Gastroesophageal sphincter (tissue), 4 donors: ENCODE data around the gene ANAPC2. TPM values are rescaled to one million over a fixed set of nuclear protein-coding genes. Genes with fewer than 3 reads are reported as not detected.

Experiments used
- ATAC-seq: fragments of 150-250 bp; one replicate; pipeline ENCODE4 v1.9.1; 2016; ENCODE audit warnings: mild to moderate bottlenecking, moderate library complexity
- H3K27ac ChIP-seq, 4 donors: fragments of 200-600 bp; sonication (generic) in 3 of 4; 1 replicate in 3 of 4; 2 replicates in 1 of 4; pipeline ENCODE4 v1.5.1; 2016 to 2019
- H3K27me3 ChIP-seq: fragments of 200-600 bp; sonication (generic); one replicate; pipeline ENCODE4 v1.5.1; 2019
- H3K36me3 ChIP-seq, 2 donors: fragments of 200-600 bp; sonication (generic); one replicate each; pipeline ENCODE4 v1.5.1; 2019; ENCODE audit warnings: control low read depth in 1 of 2
- H3K4me1 ChIP-seq, 3 donors: fragments of 200-600 bp; sonication (generic); 1 replicate in 2 of 3; 2 replicates in 1 of 3; pipeline ENCODE4 v1.5.1; 2016 to 2019; ENCODE audit warnings: control low read depth in 2 of 3
- H3K4me3 ChIP-seq, 2 donors: fragments of 200-600 bp; sonication (generic); one replicate each; pipeline ENCODE4 v1.5.1; 2019; ENCODE audit warnings: mild to moderate bottlenecking in 1 of 2, moderate library complexity in 1 of 2
- H3K9me3 ChIP-seq, 3 donors: fragments of 200-600 bp; sonication (generic); one replicate each; pipeline ENCODE4 v1.5.1; 2017 to 2019; ENCODE audit warnings: control low read depth in 2 of 3
- EP300 ChIP-seq: sonication (generic); formaldehyde crosslinking; IDR thresholded peaks from one replicate; pipeline ENCODE4 v1.6.1; 2017; ENCODE audit warnings: antibody characterized with exemption, mild to moderate bottlenecking
- POLR2A ChIP-seq, 2 donors: fragments of 450-650 bp; IDR thresholded peaks; one replicate each; pipeline ENCODE4 v1.6.1; 2017; ENCODE audit warnings: antibody characterized with exemption in 2 of 2, mild to moderate bottlenecking in 2 of 2, moderate library complexity in 1 of 2
- POLR2AphosphoS5 ChIP-seq: sonication (generic); formaldehyde crosslinking; IDR thresholded peaks from one replicate; pipeline ENCODE4 v1.6.1; 2017; ENCODE audit warnings: antibody characterized with exemption
- WGBS, 2 donors: methylation state at CpG; one replicate each; pipeline ENCODE4 v1.1.5; 2018; ENCODE audit warnings: low coverage in 1 of 2; 5-methylcytosine and 5-hydroxymethylcytosine counted together
- total RNA-seq, 4 donors: library from RNA; depleted of rRNA; stranded (reverse); fragments of >200 nt; gene quantifications; one replicate each; pipeline ENCODE4 v1.1.0, GENCODE V29; 2016
- TF ChIP-seq, protein P1 (sequence below), 4 experiments: fragments of 200-600 bp in 2 of 4; fragments of 450-650 bp in 2 of 4; sonication (generic) in 1 of 4; IDR thresholded peaks; one replicate each; pipeline ENCODE4 v1.5.1; 2017 to 2019; ENCODE audit warnings: antibody characterized with exemption in 4 of 4, mild to moderate bottlenecking in 2 of 4, moderate library complexity in 2 of 4

ANAPC2 gene
- total RNA-seq, 4 donors from 2014 or later: 11.9 to 32.1 (median 23.7) TPM

- H3K4me1 ChIP-seq: peaks cover 6 to 71% (median 36%) of the 10 kb centered on the region in 3 donors
- no peaks in the 10 kb centered on the region for H3K9me3 ChIP-seq
- TF ChIP-seq EP300: no peak
- no peak for TF ChIP-seq POLR2A (IDR thresholded peaks at IDR 0.05)
- no peak for TF ChIP-seq POLR2AphosphoS5
- TF ChIP-seq, protein P1, sequence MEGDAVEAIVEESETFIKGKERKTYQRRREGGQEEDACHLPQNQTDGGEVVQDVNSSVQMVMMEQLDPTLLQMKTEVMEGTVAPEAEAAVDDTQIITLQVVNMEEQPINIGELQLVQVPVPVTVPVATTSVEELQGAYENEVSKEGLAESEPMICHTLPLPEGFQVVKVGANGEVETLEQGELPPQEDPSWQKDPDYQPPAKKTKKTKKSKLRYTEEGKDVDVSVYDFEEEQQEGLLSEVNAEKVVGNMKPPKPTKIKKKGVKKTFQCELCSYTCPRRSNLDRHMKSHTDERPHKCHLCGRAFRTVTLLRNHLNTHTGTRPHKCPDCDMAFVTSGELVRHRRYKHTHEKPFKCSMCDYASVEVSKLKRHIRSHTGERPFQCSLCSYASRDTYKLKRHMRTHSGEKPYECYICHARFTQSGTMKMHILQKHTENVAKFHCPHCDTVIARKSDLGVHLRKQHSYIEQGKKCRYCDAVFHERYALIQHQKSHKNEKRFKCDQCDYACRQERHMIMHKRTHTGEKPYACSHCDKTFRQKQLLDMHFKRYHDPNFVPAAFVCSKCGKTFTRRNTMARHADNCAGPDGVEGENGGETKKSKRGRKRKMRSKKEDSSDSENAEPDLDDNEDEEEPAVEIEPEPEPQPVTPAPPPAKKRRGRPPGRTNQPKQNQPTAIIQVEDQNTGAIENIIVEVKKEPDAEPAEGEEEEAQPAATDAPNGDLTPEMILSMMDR (IDR thresholded peaks at IDR 0.05): no peak
- H3K4me3 ChIP-seq: peak overlapping the region; percentile 63 to 75
- peaks cover 0 to 68% of the 10 kb centered on the region in 2 donors for H3K36me3 ChIP-seq
- 87% methylated on average over 4 of the region's 15 CpGs; no CpG with 5 or more reads in 1 of the 2 donors for WGBS, 2 donors
- ATAC-seq: no peak
- no peaks in the 10 kb centered on the region for H3K27me3 ChIP-seq
- peak overlapping the region in 1 of 4 donors; percentile 97 for H3K27ac ChIP-seq
Observed at GRCh38 chr9:137187386-137187785, 974 bp downstream of the ANAPC2 start.

GRCh38 chr9:137186385-137186784 lies 2.0 kb downstream of the ANAPC2 start:
- no peak overlapping the region for H3K27ac ChIP-seq
- peak overlapping the region in 1 of 2 donors; percentile 75 for H3K4me3 ChIP-seq
- no peak for TF ChIP-seq POLR2AphosphoS5
- TF ChIP-seq EP300: no peak
- TF ChIP-seq POLR2A (IDR thresholded peaks at IDR 0.05): no peak
- TF ChIP-seq, protein P1 (IDR thresholded peaks at IDR 0.05): no peak
- peaks cover 6 to 62% (median 36%) of the 10 kb centered on the region in 3 donors for H3K4me1 ChIP-seq
- H3K27me3 ChIP-seq: no peaks in the 10 kb centered on the region
- 80% methylated on average over 2 of the region's 6 CpGs; no CpG with 5 or more reads in 1 of the 2 donors for WGBS, 2 donors
- no peak for ATAC-seq
- H3K9me3 ChIP-seq: no peaks in the 10 kb centered on the region
- H3K36me3 ChIP-seq: peaks cover 0 to 69% of the 10 kb centered on the region in 2 donors

DNA sequence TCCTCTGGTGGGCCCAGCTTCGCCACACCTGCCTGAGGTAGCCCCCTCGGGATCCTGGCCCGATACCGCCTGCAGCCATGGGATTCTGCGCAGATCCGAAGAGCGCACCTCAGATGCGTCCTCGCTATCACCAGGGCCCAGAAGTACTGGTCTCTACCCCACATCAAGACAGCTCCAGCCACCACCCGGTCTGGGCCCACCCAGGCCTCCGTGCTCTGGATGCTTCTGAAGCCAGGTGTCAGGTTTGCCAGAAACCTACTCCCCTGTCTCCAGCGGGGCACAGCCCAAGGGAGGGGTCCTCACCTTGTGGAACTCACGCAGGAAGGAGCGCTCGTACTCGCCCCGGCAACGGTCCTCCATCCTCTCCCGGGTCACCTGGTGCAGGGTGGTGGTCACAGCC lies 2.4 kb downstream of the ANAPC2 start:
- Histone ChIP-seq H3K27me3 (no peaks in the 10 kb centered on the region), H3K36me3 (peaks cover 0 to 69% of the 10 kb centered on the region in 2 donors), H3K9me3 (no peaks in the 10 kb centered on the region), H3K4me3 (no peak overlapping the region), H3K27ac (no peak overlapping the region), H3K4me1 (peaks cover 6 to 57% (median 36%) of the 10 kb centered on the region in 3 donors)
- no peak for ATAC-seq
- WGBS, 2 donors: 71% methylated on average over 5 of the region's 19 CpGs; no CpG with 5 or more reads in 1 of the 2 donors
- TF ChIP-seq POLR2A (IDR thresholded peaks at IDR 0.05) (no peak), POLR2AphosphoS5 (no peak), EP300 (no peak)
- TF ChIP-seq, protein P1 (IDR thresholded peaks at IDR 0.05): no peak

DNA sequence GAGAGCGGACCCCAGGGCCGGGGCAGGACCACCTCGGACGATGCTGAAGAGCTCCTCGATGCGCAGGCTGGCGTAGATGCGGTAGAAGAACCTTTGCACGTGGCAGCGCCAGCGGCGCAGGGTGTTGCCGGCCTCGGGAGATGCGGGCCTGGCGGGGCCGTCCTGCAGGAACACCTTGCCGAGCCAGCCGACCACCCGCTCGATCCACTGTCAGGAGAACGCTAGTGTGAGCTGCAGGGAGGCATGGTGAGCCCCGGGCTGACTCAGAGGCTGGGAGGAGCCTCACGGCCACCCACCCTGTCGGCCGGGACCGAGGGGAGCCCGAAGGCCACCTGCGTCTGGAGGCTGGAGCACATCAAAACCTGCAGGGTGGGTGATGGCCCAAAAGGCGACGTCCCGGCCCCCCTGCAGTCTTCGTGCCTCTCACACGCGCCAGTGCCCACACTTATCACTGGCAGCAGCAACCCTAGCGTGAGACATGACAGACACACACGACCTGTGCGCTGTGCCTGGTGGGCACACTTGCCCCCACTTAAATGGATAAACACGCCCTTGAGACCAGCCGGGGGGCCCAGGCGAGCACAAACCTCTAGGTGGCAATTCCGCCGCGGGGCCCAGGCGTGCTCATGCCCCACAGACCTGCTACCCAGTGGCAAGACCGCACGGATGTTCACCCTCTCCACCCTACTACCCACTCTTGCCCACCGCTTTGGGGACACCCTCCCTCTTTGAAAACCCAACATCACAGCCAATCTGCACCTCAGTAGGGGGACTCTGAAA lies 3.3 kb downstream of the ANAPC2 start:
- TF ChIP-seq, protein P1 (IDR thresholded peaks at IDR 0.05): no peak
- TF ChIP-seq POLR2AphosphoS5 (no peak), POLR2A (IDR thresholded peaks at IDR 0.05) (no peak), EP300 (no peak)
- no peaks in the 10 kb centered on the region for H3K27me3 ChIP-seq
- H3K4me1 ChIP-seq: peaks cover 6 to 49% (median 32%) of the 10 kb centered on the region in 3 donors
- 83% methylated on average over 19 of the region's 48 CpGs; no CpG with 5 or more reads in 1 of the 2 donors for WGBS, 2 donors
- H3K4me3 ChIP-seq: no peak overlapping the region
- H3K36me3 ChIP-seq: peaks cover 0 to 69% of the 10 kb centered on the region in 2 donors
- no peak overlapping the region for H3K27ac ChIP-seq
- no peak for ATAC-seq
- no peaks in the 10 kb centered on the region for H3K9me3 ChIP-seq
